ENCODE results near the gene PPP1R13L.
"Not testable (repeated sequence)": the region's sequence is repeated elsewhere in the genome, so short reads cannot be mapped to it uniquely, and the experiment has no call there.

GRCh38 chr19:45429896-45430295 lies 25.0 kb upstream of the PPP1R13L start:
- TF ChIP-seq CTCF (IDR thresholded peaks at IDR 0.05); ZFX (IDR thresholded peaks at IDR 0.05; ENCODE audit: borderline replicate concordance): not testable (repeated sequence)

Data from 22Rv1 (cell line).